H1 (cell line): Measurements from ENCODE around the gene PTPRT. TPM values are rescaled to one million over a fixed set of nuclear protein-coding genes. Genes with fewer than 3 reads are reported as not detected.
A peak's percentile ranks its signal among the peaks of the same experiment; 100 is the strongest.

Experiments
- CTCF ChIA-PET: fragments of 300-600 bp; sonication (Branson Sonifier 250); formaldehyde crosslinking; loops from one replicate; lab custom pipeline; 2021; ENCODE audit not compliant: partially characterized antibody; lab: Charles Lee
- POLR2A ChIA-PET: fragments of 300-600 bp; sonication (Branson Sonifier 250); formaldehyde crosslinking; loops from one replicate; lab custom pipeline; 2021; ENCODE audit warnings: inconsistent platforms; ENCODE audit not compliant: partially characterized antibody; lab: Charles Lee
- DNase-seq, 2 experiments: peaks; one replicate each; pipeline versions ENCODE4 v3.0.0 to v3.0.0-alpha.2; 2010 to 2022; ENCODE audit warnings: low spot score in 2 of 2, low read depth in 1 of 2, mixed read lengths in 1 of 2
- FAIRE-seq: peaks from 2 replicates; lab custom pipeline; 2011; peaks lifted over from hg19 to GRCh38; lab: Jason Lieb, UNC
- H2AFZ ChIP-seq: 2 replicates; pipeline ENCODE4 v1.8.1; 2012; ENCODE audit warnings: low read length, inconsistent platforms
- H2AK5ac ChIP-seq: 2 replicates; pipeline ENCODE4 v1.6.1; 2013; ENCODE audit warnings: low read depth, low read length
- H2BK120ac ChIP-seq: replicated peaks from 2 replicates; pipeline ENCODE3; 2013; ENCODE audit warnings: low read depth, low read length, inconsistent platforms
- H2BK12ac ChIP-seq: 2 replicates; pipeline ENCODE4 v1.6.1; 2013; ENCODE audit warnings: low read depth, low read length
- H2BK15ac ChIP-seq: 2 replicates; pipeline ENCODE4 v1.6.1; 2013; ENCODE audit warnings: low read length
- H2BK20ac ChIP-seq: 2 replicates; pipeline ENCODE4 v1.6.1; 2013; ENCODE audit warnings: low read length
- H2BK5ac ChIP-seq: 2 replicates; pipeline ENCODE4 v1.6.1; 2013; ENCODE audit warnings: low read depth, low read length
- H3K14ac ChIP-seq: 2 replicates; pipeline ENCODE4 v1.6.1; 2013; ENCODE audit warnings: inconsistent platforms; ENCODE audit not compliant: insufficient read length
- H3K18ac ChIP-seq: 2 replicates; pipeline ENCODE4 v1.6.1; 2013; ENCODE audit warnings: low read length; ENCODE audit errors: extremely low read depth
- H3K23ac ChIP-seq: 2 replicates; pipeline ENCODE4 v1.6.1; 2013; ENCODE audit warnings: inconsistent platforms; ENCODE audit not compliant: insufficient read length
- H3K23me2 ChIP-seq: 2 replicates; pipeline ENCODE4 v1.6.1; 2013; ENCODE audit warnings: low read depth, low read length
- H3K27ac ChIP-seq: 2 replicates; pipeline ENCODE4 v1.6.1; 2011; ENCODE audit warnings: low read depth, low read length, inconsistent platforms
- H3K27me3 ChIP-seq, 4 experiments: replicated peaks in 1 of 4; 1 replicate in 1 of 4; 2 replicates in 3 of 4; pipeline versions ENCODE4 v1.6.1 to v1.8.1; 2011 to 2013; ENCODE audit warnings: low read length in 3 of 4, mild to moderate bottlenecking in 3 of 4, inconsistent platforms in 2 of 4, mixed read lengths in 2 of 4, moderate library complexity in 1 of 4; ENCODE audit not compliant: control insufficient read depth in 3 of 4, insufficient read depth in 3 of 4; ENCODE audit errors: extremely low read depth in 1 of 4
- H3K36me3 ChIP-seq, 4 experiments: 2 replicates each; pipeline versions ENCODE4 v1.6.1 to v1.8.1; 2011 to 2013; ENCODE audit warnings: mild to moderate bottlenecking in 4 of 4, low read length in 3 of 4, moderate library complexity in 2 of 4, control low read depth in 1 of 4, inconsistent platforms in 1 of 4; ENCODE audit not compliant: insufficient read depth in 4 of 4, control insufficient read depth in 2 of 4
- H3K4ac ChIP-seq: replicated peaks from 2 replicates; pipeline ENCODE3; 2013; ENCODE audit warnings: low read length, low read depth, mixed read lengths, inconsistent platforms; ENCODE audit not compliant: insufficient read length
- H3K4me1 ChIP-seq, 4 experiments: replicated peaks in 1 of 4; 1 replicate in 1 of 4; 2 replicates in 3 of 4; pipeline versions ENCODE4 v1.6.1 to v1.8.1; 2011 to 2013; ENCODE audit warnings: low read length in 3 of 4, inconsistent platforms in 2 of 4, mixed read lengths in 1 of 4; ENCODE audit not compliant: insufficient read depth in 4 of 4, control insufficient read depth in 3 of 4
- H3K4me2 ChIP-seq, 2 experiments: 2 replicates each; pipeline versions ENCODE4 v1.6.1 to v1.8.1; 2011 to 2013; ENCODE audit warnings: low read depth in 2 of 2, low read length in 2 of 2, control low read depth in 1 of 2, inconsistent platforms in 1 of 2, mild to moderate bottlenecking in 1 of 2; ENCODE audit not compliant: insufficient read depth in 1 of 2
- H3K4me3 ChIP-seq, 4 experiments: fragments of 200-600, 300-600 bp in 1 of 4; sonication (generic), shearing (Covaris generic), sonication (Bioruptor Twin) in 1 of 4; 2 replicates each; pipeline versions ENCODE4 v1.5.1 to v1.8.1; 2011 to 2016; ENCODE audit warnings: low read length in 4 of 4, low read depth in 3 of 4, control low read depth in 2 of 4, inconsistent platforms in 2 of 4, mild to moderate bottlenecking in 2 of 4, mixed read lengths in 1 of 4, moderate library complexity in 1 of 4; ENCODE audit not compliant: insufficient read depth in 2 of 4; ENCODE audit errors: extremely low read depth in 1 of 4
- H3K56ac ChIP-seq: replicated peaks from 2 replicates; pipeline ENCODE3; 2013; ENCODE audit warnings: low read depth, mild to moderate bottlenecking, mixed read lengths, low read length, inconsistent platforms; ENCODE audit not compliant: insufficient read length
- H3K79me1 ChIP-seq: 2 replicates; pipeline ENCODE4 v1.6.1; 2013; ENCODE audit warnings: low read depth, low read length, control low read depth
- H3K79me2 ChIP-seq, 2 experiments: 2 replicates each; pipeline versions ENCODE4 v1.6.1 to v1.8.1; 2012 to 2013; ENCODE audit warnings: low read length in 2 of 2, mild to moderate bottlenecking in 2 of 2, inconsistent platforms in 1 of 2; ENCODE audit not compliant: insufficient read depth in 2 of 2, control insufficient read depth in 1 of 2
- H3K9ac ChIP-seq, 4 experiments: replicated peaks in 1 of 4; 1 replicate in 1 of 4; 2 replicates in 3 of 4; pipeline versions ENCODE4 v1.6.1 to v1.8.1; 2011 to 2013; ENCODE audit warnings: low read depth in 3 of 4, low read length in 3 of 4, control low read depth in 2 of 4, mild to moderate bottlenecking in 2 of 4, moderate library complexity in 2 of 4, inconsistent platforms in 1 of 4; ENCODE audit errors: extremely low read depth in 1 of 4
- H3K9me3 ChIP-seq, 2 experiments: 2 replicates each; pipeline versions ENCODE4 v1.6.1 to v1.8.1; 2012 to 2013; ENCODE audit warnings: mild to moderate bottlenecking in 2 of 2, moderate library complexity in 2 of 2, control low read depth in 1 of 2, inconsistent platforms in 1 of 2, low read depth in 1 of 2, low read length in 1 of 2, mixed read lengths in 1 of 2; ENCODE audit not compliant: insufficient read depth in 2 of 2
- H4K20me1 ChIP-seq, 2 experiments: replicated peaks in 1 of 2; 2 replicates each; pipeline versions ENCODE3 to v1.8.1; 2011 to 2013; ENCODE audit warnings: inconsistent platforms in 2 of 2, low read length in 2 of 2, mild to moderate bottlenecking in 1 of 2; ENCODE audit not compliant: insufficient read depth in 2 of 2, control insufficient read depth in 1 of 2
- H4K5ac ChIP-seq: 2 replicates; pipeline ENCODE4 v1.6.1; 2013; ENCODE audit warnings: low read length, low read depth, mixed read lengths, inconsistent platforms; ENCODE audit not compliant: insufficient read length
- H4K8ac ChIP-seq: 2 replicates; pipeline ENCODE4 v1.8.0; 2013; ENCODE audit warnings: mild to moderate bottlenecking, moderate library complexity, low read length, inconsistent platforms; ENCODE audit not compliant: insufficient read depth; ENCODE audit errors: extremely low read depth
- H4K91ac ChIP-seq: replicated peaks from 2 replicates; pipeline ENCODE3; 2013; ENCODE audit warnings: low read length, mixed read lengths, inconsistent platforms; ENCODE audit not compliant: insufficient read length
- BRCA1 ChIP-seq: IDR thresholded peaks from 2 replicates; pipeline ENCODE4 v1.6.1; 2012; ENCODE audit warnings: low read depth, low read length, improper control_type of control experiment
- EGR1 ChIP-seq: IDR thresholded peaks from 2 replicates; pipeline ENCODE4 v1.6.1; 2011; ENCODE audit warnings: low read depth, low read length, borderline replicate concordance
- EZH2 ChIP-seq: fragments of 200-600 bp; sonication (generic); IDR thresholded peaks from 2 replicates; pipeline ENCODE4 v1.7.1; 2012; ENCODE audit warnings: low read depth, mild to moderate bottlenecking, moderate library complexity, low read length, inconsistent platforms; ENCODE audit not compliant: severe bottlenecking
- JUN ChIP-seq: IDR thresholded peaks from 2 replicates; pipeline ENCODE4 v1.6.1; 2011; ENCODE audit warnings: low read depth, mild to moderate bottlenecking, improper control_type of control experiment, low read length
- NRF1 ChIP-seq: IDR thresholded peaks from 2 replicates; pipeline ENCODE4 v1.6.1; 2011; ENCODE audit warnings: mild to moderate bottlenecking, low read depth, low read length, improper control_type of control experiment
- POLR2AphosphoS5 ChIP-seq: IDR thresholded peaks from 2 replicates; pipeline ENCODE4 v1.6.1; 2011; ENCODE audit warnings: low read depth, low read length
- POU5F1 ChIP-seq: IDR thresholded peaks from 2 replicates; pipeline ENCODE4 v1.6.1; 2011; ENCODE audit warnings: low read depth, mild to moderate bottlenecking, low read length, moderate library complexity
- RBBP5 ChIP-seq: IDR thresholded peaks from 2 replicates; pipeline ENCODE4 v1.7.1; 2012; ENCODE audit warnings: low read depth, mild to moderate bottlenecking, inconsistent platforms, low read length, moderate library complexity, borderline replicate concordance
- RNF2 ChIP-seq: fragments of 200-900, 300-1000 bp; sonication (generic); IDR thresholded peaks from 2 replicates; pipeline ENCODE4 v1.7.1; 2016; ENCODE audit warnings: borderline replicate concordance, low read depth, mild to moderate bottlenecking, antibody characterized with exemption, low read length; ENCODE audit not compliant: poor library complexity, severe bottlenecking; ENCODE audit errors: missing control alignments
- RXRA ChIP-seq: IDR thresholded peaks from 2 replicates; pipeline ENCODE4 v1.6.1; 2011; ENCODE audit warnings: low read depth, mild to moderate bottlenecking, low read length, moderate library complexity; ENCODE audit not compliant: insufficient read depth
- TBP ChIP-seq: IDR thresholded peaks from 2 replicates; pipeline ENCODE4 v1.6.1; 2011; ENCODE audit warnings: low read depth, low read length, improper control_type of control experiment
- TEAD4 ChIP-seq: IDR thresholded peaks from 2 replicates; pipeline ENCODE4 v1.6.1; 2012; ENCODE audit warnings: low read depth, low read length, inconsistent platforms, mixed read lengths
- WGBS, 2 experiments: shearing (Covaris generic) in 1 of 2; methylation state at CpG; one replicate each; pipeline versions ENCODE4 v1.1.6 to v1.1.7; 2013 to 2015; ENCODE audit warnings: low lambda C conversion rate in 2 of 2, mixed read lengths in 2 of 2, inconsistent platforms in 1 of 2, low coverage in 1 of 2, missing lambda C conversion rate in 1 of 2; ENCODE audit not compliant: insufficient replicate concordance in 2 of 2, insufficient coverage in 1 of 2, insufficient read length in 1 of 2; ENCODE audit errors: extremely low coverage in 1 of 2, missing lambda C conversion rate in 1 of 2; 5-methylcytosine and 5-hydroxymethylcytosine counted together
- polyA plus RNA-seq, 7 experiments: library from polyadenylated mRNA; depleted of rRNA in 3 of 7; stranded (reverse) in 5 of 7; unstranded in 2 of 7; fragments of >200 nt in 5 of 7; fragments of 200-250 nt in 2 of 7; gene quantifications; 1 replicate in 5 of 7; 2 replicates in 1 of 7; 4 replicates in 1 of 7; pipeline versions ENCODE4 v1.2.1 to v1.2.3, GENCODE V29; 2011 to 2013; ENCODE audit warnings: missing spikeins in 2 of 7, mixed read lengths in 2 of 7
- total RNA-seq: library from RNA; stranded (reverse); fragmentation: NEBNext Ultra II Directional; extraction: Animal tissue kit (Norgen Biotek cat#: 25700); gene quantifications from 2 replicates; pipeline ENCODE4 v1.2.1, GENCODE V29; 2021
- TF ChIP-seq, protein P1 (sequence below): IDR thresholded peaks from 2 replicates; pipeline ENCODE4 v1.6.1; 2012; ENCODE audit warnings: inconsistent platforms
- TF ChIP-seq, protein P2 (sequence below): IDR thresholded peaks from 2 replicates; pipeline ENCODE4 v1.6.1; 2012; ENCODE audit warnings: inconsistent platforms

PTPRT gene
- total and polyA plus RNA-seq, 2 of the 8 experiments (the other 6 are each of a cell fraction or from before 2014, with no cell fraction given), result 0.33 to 1.8 TPM

DNA sequence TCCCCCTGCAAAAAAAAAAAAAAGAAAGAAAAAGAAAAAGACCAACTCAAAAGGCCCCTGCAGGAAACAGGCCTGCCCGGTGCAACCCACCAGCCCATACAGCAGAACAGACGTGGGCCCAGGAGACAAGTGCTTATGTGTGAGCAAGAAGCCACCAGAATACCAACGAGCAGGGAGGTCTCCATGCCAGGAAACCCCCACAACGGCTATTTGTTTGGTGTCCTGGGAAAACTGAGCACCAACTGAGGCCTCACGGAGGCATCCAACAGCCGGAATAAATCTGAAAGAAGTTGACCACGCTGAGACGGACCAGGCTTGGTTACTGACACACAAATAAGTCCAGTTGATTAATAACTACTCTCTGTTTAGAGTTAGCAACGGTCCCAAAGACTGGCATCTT is 29.7 kb downstream of the PTPRT start:
- Histone ChIP-seq H2BK20ac (no peak overlapping the region), H3K27me3 (no peaks in the 10 kb centered on the region), H3K23ac (no peak overlapping the region), H3K9me3 (no peaks in the 10 kb centered on the region), H2AK5ac (no peak overlapping the region), H3K36me3 (no peaks in the 10 kb centered on the region), H3K79me1 (no peaks in the 10 kb centered on the region), H3K4ac (no peak overlapping the region), H4K91ac (no peak overlapping the region), H2BK5ac (no peak overlapping the region), H3K56ac (no peak overlapping the region), H3K18ac (no peak overlapping the region), H3K9ac (no peak overlapping the region), H2BK120ac (no peak overlapping the region), H2BK12ac (no peak overlapping the region), H3K4me3 (no peak overlapping the region), H2AFZ (no peak overlapping the region), H4K20me1 (no peaks in the 10 kb centered on the region), H4K5ac (no peak overlapping the region), H4K8ac (peak overlapping the region; percentile 57; the same call in 1 of the 2 replicates), H3K79me2 (no peaks in the 10 kb centered on the region), H3K27ac (no peak overlapping the region), H3K14ac (no peak overlapping the region), H3K4me1 (no peaks in the 10 kb centered on the region), H2BK15ac (no peak overlapping the region), H3K23me2 (no peaks in the 10 kb centered on the region), H3K4me2 (no peak overlapping the region)
- DNase-seq, result no peak
- POLR2A ChIA-PET, result no interaction called here
- 87% methylated on average over 9 of the region's 9 CpGs; no CpG with 5 or more reads in 1 of the 2 experiments for WGBS, 2 experiments
- CTCF ChIA-PET, result no interaction called here
- FAIRE-seq, result no peak
- TF ChIP-seq JUN (no peak), TEAD4 (no peak), POU5F1 (no peak), RNF2 (no peak), BRCA1 (no peak), RBBP5 (no peak), POLR2AphosphoS5 (no peak), NRF1 (no peak), EGR1 (no peak), EZH2 (no peak), RXRA (no peak), TBP (no peak)
- TF ChIP-seq, protein P1, sequence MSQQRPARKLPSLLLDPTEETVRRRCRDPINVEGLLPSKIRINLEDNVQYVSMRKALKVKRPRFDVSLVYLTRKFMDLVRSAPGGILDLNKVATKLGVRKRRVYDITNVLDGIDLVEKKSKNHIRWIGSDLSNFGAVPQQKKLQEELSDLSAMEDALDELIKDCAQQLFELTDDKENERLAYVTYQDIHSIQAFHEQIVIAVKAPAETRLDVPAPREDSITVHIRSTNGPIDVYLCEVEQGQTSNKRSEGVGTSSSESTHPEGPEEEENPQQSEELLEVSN, result no peak
- TF ChIP-seq, protein P2, sequence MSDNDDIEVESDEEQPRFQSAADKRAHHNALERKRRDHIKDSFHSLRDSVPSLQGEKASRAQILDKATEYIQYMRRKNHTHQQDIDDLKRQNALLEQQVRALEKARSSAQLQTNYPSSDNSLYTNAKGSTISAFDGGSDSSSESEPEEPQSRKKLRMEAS, result no peak
